Upper lobe of left lung (tissue), 4 donors: ENCODE results near the gene ZNF408.

ENCODE experiments used
- CTCF ChIP-seq, 6 experiments: fragments of 450-650 bp in 4 of 6; fragments of 200-600 bp in 2 of 6; sonication (generic) in 2 of 6; IDR thresholded peaks; one replicate each; pipeline ENCODE4 v1.5.1; 2016 to 2019; ENCODE audit warnings: antibody characterized with exemption in 6 of 6
- POLR2A ChIP-seq, 4 donors: fragments of 450-650 bp; IDR thresholded peaks; one replicate each; pipeline ENCODE4 v1.5.1; 2016 to 2017; ENCODE audit warnings: antibody characterized with exemption in 4 of 4, mild to moderate bottlenecking in 2 of 4
- POLR2AphosphoS5 ChIP-seq, 2 donors: sonication (generic); formaldehyde crosslinking; IDR thresholded peaks; one replicate each; pipeline ENCODE4 v1.5.1; 2017; ENCODE audit warnings: antibody characterized with exemption in 2 of 2

- no peak for TF ChIP-seq CTCF (IDR thresholded peaks at IDR 0.05)
- TF ChIP-seq POLR2AphosphoS5 (IDR thresholded peaks at IDR 0.05): no peak
- TF ChIP-seq POLR2A (IDR thresholded peaks at IDR 0.05): no peak
Measured at GRCh38 chr11:46664612-46665011, 36.2 kb upstream of the ZNF408 start.
